HL-60/S4 treated with retinoic acid at 250 ng/mL for 4 days and 3 days (cell line): ENCODE data around the gene LCLAT1.

ENCODE experiments used
- in situ Hi-C: fragments of 300-500 bp; cut with MboI; formaldehyde crosslinking; loops from 2 replicates; pipeline ENCODE4 v1.7.0; 2022; ENCODE audit warnings: low sequenced_read_pairs

Gene LCLAT1

GRCh38 chr2:30422444-30423040 is 24.5 kb upstream of the LCLAT1 start:
- in situ Hi-C loops, result no loop called here

GRCh38 chr2:30424231-30424630 is 22.8 kb upstream of the LCLAT1 start:
- in situ Hi-C loops, result no loop called here

DNA sequence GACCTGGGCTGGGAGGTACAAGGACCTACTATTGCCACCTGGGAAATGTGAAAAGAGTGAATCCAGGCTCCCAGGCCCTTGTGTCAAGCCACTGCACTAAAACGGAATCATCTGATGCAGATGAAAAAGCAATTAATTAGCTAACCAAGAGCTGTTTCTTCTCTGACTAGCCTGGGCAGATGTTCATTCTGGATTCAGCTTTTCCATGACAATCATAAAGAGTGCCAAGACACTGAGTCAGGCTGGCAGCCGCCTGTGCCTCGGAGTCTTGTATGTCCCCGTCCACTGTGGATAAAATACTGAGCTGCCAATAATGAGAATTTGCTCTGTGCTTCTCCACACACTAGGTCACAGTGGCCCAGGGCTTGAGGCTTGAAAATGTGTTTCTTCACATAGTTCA is 21.7 kb upstream of the LCLAT1 start:
- in situ Hi-C loops, result no loop called here

GRCh38 chr2:30427606-30428347 is 19.3 kb upstream of the LCLAT1 start:
- in situ Hi-C loops, result no loop called here

- in situ Hi-C loops, result no loop called here
Observed at GRCh38 chr2:30428348-30428662, 18.7 kb upstream of the LCLAT1 start.

- in situ Hi-C loops, result no loop called here
Observed at GRCh38 chr2:30428827-30429461, 18.1 kb upstream of the LCLAT1 start.

GRCh38 chr2:30433541-30434299 is 13.3 kb upstream of the LCLAT1 start:
- in situ Hi-C loops, result no loop called here

- in situ Hi-C loops, result no loop called here
Observed at GRCh38 chr2:30434708-30435107, 12.3 kb upstream of the LCLAT1 start.

GRCh38 chr2:30436859-30437435 is 10.1 kb upstream of the LCLAT1 start:
- in situ Hi-C loops, result no loop called here

DNA sequence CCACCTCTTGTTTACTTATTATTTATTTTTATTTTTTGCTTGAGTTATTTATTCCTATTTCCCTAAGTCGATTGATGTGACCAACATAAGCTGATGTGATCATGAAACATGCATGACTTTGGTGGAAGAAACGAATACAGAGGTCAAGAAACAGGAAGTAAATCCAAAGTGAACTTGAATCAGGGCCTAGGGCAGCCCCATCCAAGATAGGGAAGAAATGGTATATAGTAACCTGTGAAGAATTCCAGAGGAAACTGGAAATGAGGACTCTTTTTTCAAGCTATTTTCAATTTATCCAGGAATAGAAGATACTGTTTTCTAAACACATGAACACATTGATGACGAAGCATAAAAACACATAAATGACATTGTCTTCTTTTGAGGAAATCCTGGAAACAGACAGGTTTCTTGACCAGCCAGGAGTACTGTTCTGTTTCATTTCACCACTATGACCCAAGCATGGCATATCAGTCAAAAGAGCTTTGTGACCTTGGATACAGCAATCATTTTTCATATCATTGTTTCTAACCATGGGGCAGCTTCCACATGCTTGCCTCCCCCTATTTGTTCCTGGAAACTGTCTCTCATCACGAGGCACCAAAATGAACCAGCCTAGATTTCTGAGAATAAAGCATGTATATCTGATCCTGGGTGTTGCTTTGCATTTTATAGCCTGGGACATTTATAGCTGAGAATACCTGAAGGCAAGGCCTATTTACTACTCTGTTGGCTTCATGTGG is 9.1 kb upstream of the LCLAT1 start:
- in situ Hi-C loops, result no loop called here

DNA sequence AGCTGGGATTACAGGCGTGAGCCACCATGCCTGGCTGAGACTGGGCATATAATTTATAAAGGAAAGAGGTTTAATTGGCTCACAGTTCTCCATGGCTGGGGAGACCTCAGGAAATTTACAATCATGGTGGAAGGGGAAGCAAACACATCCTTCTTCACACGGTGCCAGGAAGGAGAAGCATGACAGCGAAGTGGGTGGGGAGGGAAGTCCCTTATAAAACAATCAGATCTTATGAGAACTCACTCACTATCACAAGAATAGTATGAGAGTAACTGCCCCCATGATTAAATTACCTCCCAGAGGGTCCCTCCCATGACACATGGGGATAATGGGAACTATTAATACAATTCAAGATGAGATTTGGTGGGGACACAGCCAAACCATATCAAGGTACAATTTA is 7.8 kb upstream of the LCLAT1 start:
- in situ Hi-C loops, result no loop called here

GRCh38 chr2:30439879-30440278 is 7.2 kb upstream of the LCLAT1 start:
- in situ Hi-C loops, result no loop called here

DNA sequence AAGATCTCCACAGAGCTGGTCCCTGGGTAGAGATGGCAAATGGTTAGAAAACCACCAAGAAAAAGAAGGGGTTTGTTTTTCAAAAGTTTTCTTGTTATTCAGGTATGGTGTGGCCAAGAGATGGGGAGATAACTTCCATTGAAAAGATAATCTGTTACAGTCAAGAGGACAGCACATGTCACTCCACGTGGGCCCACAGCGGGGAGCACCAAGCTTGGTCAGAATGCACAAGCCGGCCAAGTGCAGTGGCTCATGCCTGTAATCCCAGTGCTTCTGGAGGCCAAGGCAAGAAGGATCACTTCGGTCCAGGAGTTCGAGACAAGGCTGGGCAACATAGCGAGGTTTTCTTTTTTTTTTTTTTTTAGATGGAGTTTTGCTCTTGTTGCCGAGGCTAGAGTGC is 6.0 kb upstream of the LCLAT1 start:
- in situ Hi-C loops, result no loop called here

- in situ Hi-C loops, result no loop called here
Observed at GRCh38 chr2:30443081-30443480, 4.0 kb upstream of the LCLAT1 start.

GRCh38 chr2:30444273-30444672 is 2.8 kb upstream of the LCLAT1 start:
- in situ Hi-C loops, result no loop called here

DNA sequence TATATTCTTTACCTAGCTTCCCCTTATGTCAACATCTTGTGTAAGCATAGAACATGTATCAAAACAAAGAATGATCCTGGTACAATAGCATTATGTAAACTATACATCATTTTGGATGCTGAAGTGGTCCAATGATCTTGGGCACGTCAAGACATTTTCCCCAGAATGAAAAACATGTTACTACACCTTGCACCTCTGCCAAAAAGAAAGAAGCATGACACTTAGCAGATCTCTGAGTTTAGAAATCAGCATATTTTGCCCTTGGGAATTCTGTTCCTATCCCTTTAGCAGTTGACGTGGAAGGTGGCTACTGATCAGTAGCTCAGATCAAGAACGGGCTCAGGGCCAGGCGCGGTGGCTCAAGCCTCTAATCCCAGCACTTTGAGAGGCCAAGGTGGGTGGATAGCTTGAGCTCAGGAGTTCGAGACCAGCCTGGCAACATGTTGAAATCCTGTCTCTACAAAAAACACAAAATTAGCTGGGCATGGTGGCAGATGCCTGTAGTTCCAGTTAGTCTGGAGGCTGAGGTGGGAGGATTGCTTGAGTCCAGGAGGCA is 1.7 kb upstream of the LCLAT1 start:
- in situ Hi-C loops, result no loop called here

DNA sequence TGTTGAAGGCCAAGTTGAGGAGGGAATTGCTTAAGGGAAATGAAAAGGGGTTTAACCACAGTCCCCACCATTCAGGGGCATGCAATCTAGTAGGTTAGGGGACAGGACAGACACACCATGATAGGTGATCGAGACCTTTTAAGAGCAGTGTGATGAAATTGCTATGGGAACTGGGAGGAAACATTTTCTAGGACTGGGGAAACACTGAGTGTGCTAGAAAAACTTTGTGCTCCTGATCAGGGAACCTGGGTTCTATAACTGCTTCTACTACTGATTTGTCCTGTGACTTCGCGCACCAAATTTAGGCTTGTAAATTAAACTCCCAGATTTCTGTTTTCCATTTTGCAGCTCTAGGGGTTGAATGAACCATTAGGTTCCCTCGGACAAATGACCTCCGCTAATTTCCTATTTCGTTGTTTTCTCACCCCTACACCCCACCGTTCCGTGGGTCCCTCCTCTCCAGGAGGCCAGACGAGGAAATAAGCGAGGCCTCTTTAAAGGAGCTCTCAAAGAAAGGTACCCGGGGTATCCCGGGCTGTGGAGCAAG is 371 bp upstream of the LCLAT1 start:
- in situ Hi-C loops, result no loop called here

DNA sequence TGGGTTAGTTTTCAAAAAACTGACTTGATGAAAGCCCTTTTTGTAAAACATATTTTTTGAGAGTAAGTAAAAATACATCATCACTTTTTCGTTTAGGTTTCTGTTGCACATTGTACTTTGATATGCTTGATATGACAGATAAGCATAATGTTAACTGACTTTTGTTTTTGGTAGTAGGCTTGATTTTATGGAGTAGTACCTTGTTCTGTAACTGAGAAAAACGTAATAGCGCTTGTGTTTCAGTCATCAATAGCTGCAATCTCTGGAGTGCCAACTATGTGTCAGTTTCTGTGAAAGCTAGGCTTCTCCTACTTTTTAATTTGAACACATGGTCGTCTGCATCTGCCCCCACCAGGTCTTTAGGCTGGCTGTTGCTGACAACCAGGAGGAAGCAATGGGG is 1.3 kb downstream of the LCLAT1 start:
- in situ Hi-C loops, result no loop called here

DNA sequence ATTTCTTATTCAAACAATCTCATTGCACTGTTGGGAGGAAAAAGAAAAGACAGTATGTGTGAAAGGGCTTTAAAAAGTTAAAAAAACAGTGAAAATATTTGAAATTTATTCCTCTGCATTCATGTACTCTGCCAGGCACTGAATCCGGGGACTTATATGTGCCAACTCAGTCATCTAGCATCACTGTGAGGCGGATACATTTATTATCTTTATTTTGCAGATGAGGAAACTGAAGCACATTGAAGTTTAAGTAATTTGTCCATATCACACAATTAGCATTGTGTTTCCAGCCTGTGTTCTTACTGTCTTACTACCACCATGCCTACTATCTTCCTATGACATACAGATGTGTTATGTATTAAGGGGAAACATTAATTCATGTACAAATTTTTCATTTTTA is 1.8 kb downstream of the LCLAT1 start:
- in situ Hi-C loops, result no loop called here

- in situ Hi-C loops, result no loop called here
Observed at GRCh38 chr2:30450025-30450424, 3.0 kb downstream of the LCLAT1 start.
